HepG2 (cell line): Measurements from ENCODE around the gene FGD2. TPM values are rescaled to one million over a fixed set of nuclear protein-coding genes. Genes with fewer than 3 reads are reported as not detected.

Experiments used
- CENPX ChIP-seq: sonication (generic); formaldehyde crosslinking; IDR thresholded peaks from 2 replicates; pipeline ENCODE4 v1.9.0; 2021; ENCODE audit warnings: mild to moderate bottlenecking, missing genetic modification reagents, moderate library complexity
- DMAP1 ChIP-seq: IDR thresholded peaks from 2 replicates; pipeline ENCODE4 v1.6.1; 2016
- EEA1 ChIP-seq: sonication (generic); formaldehyde crosslinking; IDR thresholded peaks from 2 replicates; pipeline ENCODE4 v1.5.1; 2020; ENCODE audit warnings: mild to moderate bottlenecking, missing genetic modification reagents, borderline replicate concordance
- FOSL1 ChIP-seq: sonication (generic); formaldehyde crosslinking; IDR thresholded peaks from 2 replicates; pipeline ENCODE4 v1.9.0; 2021; ENCODE audit warnings: missing genetic modification reagents, borderline replicate concordance
- GABPB1 ChIP-seq: IDR thresholded peaks from 2 replicates; pipeline ENCODE4 v1.6.1; 2016; ENCODE audit warnings: mild to moderate bottlenecking, missing genetic modification reagents, moderate library complexity, missing compliant biosample characterization
- KAT7 ChIP-seq: IDR thresholded peaks from 2 replicates; pipeline ENCODE4 v1.6.1; 2018; ENCODE audit warnings: borderline replicate concordance, missing compliant biosample characterization
- SIX4 ChIP-seq: sonication (generic); formaldehyde crosslinking; IDR thresholded peaks from 2 replicates; pipeline ENCODE4 v1.4.0; 2020; ENCODE audit warnings: missing genetic modification reagents
- SKI ChIP-seq: fragments of 450-650 bp; IDR thresholded peaks from one replicate; pipeline ENCODE4 v1.6.1; 2018; ENCODE audit warnings: mild to moderate bottlenecking; ENCODE audit not compliant: partially characterized antibody
- SP5 ChIP-seq: IDR thresholded peaks from 2 replicates; pipeline ENCODE4 v1.6.1; 2016; ENCODE audit warnings: low read depth, borderline replicate concordance
- TCF12 ChIP-seq, 2 experiments: fragments of 450-650 bp in 1 of 2; sonication (generic) in 1 of 2; formaldehyde crosslinking in 1 of 2; IDR thresholded peaks; 2 replicates each; pipeline versions ENCODE4 v1.6.1 to v1.8.0; 2017 to 2022; ENCODE audit warnings: antibody characterized with exemption in 1 of 2, mild to moderate bottlenecking in 1 of 2, missing genetic modification reagents in 1 of 2, moderate library complexity in 1 of 2
- TGIF2 ChIP-seq: IDR thresholded peaks from 2 replicates; pipeline ENCODE4 v1.6.1; 2016; ENCODE audit warnings: control low read depth, missing compliant biosample characterization
- TMF1 ChIP-seq: sonication (generic); formaldehyde crosslinking; IDR thresholded peaks from 2 replicates; pipeline ENCODE4 v1.8.1; 2022; ENCODE audit warnings: low read depth, missing genetic modification reagents
- YEATS2 ChIP-seq: sonication (generic); formaldehyde crosslinking; IDR thresholded peaks from 2 replicates; pipeline ENCODE4 v1.4.0; 2020; ENCODE audit warnings: missing genetic modification reagents, borderline replicate concordance
- ZNF121 ChIP-seq: sonication (generic); formaldehyde crosslinking; IDR thresholded peaks from 2 replicates; pipeline ENCODE4 v1.5.0; 2020; ENCODE audit warnings: mild to moderate bottlenecking, missing genetic modification reagents
- ZNF17 ChIP-seq: sonication (generic); formaldehyde crosslinking; IDR thresholded peaks from 2 replicates; pipeline ENCODE4 v1.5.0; 2020; ENCODE audit warnings: mild to moderate bottlenecking, missing genetic modification reagents
- ZNF556 ChIP-seq: sonication (generic); formaldehyde crosslinking; IDR thresholded peaks from 2 replicates; pipeline ENCODE4 v1.4.0; 2020; ENCODE audit warnings: mild to moderate bottlenecking, missing genetic modification reagents, borderline replicate concordance
- ZNF766 ChIP-seq: sonication (generic); formaldehyde crosslinking; IDR thresholded peaks from 2 replicates; pipeline ENCODE4 v1.5.0; 2020; ENCODE audit warnings: missing genetic modification reagents, borderline replicate concordance
- polyA plus RNA-seq, 8 experiments: library from polyadenylated mRNA; depleted of rRNA in 3 of 8; stranded (reverse) in 7 of 8; unstranded in 1 of 8; fragments of >200 nt; fragmentation: Illumina TruSeq in 4 of 8; extraction: Trizol in 4 of 8; gene quantifications; 2 replicates each; pipeline versions ENCODE4 v1.2.1 to v1.2.3, GENCODE V29; 2011 to 2016; ENCODE audit warnings: low read depth in 4 of 8, missing spikeins in 1 of 8, mixed read lengths in 1 of 8; ENCODE audit not compliant: insufficient read depth in 1 of 8
- total RNA-seq, 5 experiments: library from RNA; depleted of rRNA; stranded (reverse); fragments of >200 nt; fragmentation: Illumina TruSeq; extraction: Trizol; gene quantifications; 2 replicates each; pipeline ENCODE4 v1.2.3, GENCODE V29; 2016; ENCODE audit warnings: low read depth in 1 of 5
- TF ChIP-seq, protein P1 (sequence below): sonication (generic); formaldehyde crosslinking; IDR thresholded peaks from 2 replicates; pipeline ENCODE4 v1.4.0; 2020; ENCODE audit warnings: mild to moderate bottlenecking, low read depth, missing genetic modification reagents
- TF ChIP-seq, protein P2 (sequence below): sonication (generic); formaldehyde crosslinking; IDR thresholded peaks from 2 replicates; pipeline ENCODE4 v1.4.0; 2020; ENCODE audit warnings: mild to moderate bottlenecking, missing genetic modification reagents

The FGD2 gene
- total and polyA plus RNA-seq, 2 of the 13 experiments (the other 11 are each of a cell fraction or from before 2014, with no cell fraction given): not detected

DNA sequence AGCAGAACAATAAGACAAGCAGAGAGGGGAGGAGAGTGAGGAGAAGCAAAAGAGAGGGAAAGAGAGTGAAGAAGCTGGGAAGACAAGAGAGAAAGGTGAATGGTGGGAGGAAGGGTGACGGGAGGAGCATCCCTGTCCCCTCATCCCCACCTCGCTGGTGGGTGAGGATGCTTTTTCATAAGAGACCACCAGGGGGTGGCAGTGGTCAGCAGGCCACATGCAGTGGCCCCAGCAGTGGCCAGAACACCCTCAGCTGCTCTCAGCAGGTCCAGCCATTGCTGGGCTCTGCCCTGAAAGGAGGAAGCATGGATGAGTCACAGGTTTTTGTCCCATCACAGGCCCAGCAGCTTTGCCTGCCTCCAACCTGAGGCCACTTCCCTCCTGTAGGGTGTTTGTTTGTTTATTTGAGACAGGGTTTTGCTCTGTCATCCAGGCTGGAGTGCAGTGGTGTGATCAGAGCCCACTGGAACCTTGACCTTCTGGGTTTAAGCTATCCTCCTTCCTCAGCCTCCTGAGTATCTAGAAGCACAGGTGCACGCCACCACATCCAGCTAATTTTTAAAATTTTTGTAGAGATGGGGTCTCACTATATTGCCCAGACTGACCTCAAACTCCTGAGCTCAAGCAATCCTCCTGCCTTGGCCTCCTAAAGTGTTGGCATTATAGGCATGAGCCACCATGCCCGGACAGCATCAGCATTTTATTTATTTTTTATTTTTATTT, 24.0 kb downstream of the FGD2 start (continued):
- TF ChIP-seq, protein P1, sequence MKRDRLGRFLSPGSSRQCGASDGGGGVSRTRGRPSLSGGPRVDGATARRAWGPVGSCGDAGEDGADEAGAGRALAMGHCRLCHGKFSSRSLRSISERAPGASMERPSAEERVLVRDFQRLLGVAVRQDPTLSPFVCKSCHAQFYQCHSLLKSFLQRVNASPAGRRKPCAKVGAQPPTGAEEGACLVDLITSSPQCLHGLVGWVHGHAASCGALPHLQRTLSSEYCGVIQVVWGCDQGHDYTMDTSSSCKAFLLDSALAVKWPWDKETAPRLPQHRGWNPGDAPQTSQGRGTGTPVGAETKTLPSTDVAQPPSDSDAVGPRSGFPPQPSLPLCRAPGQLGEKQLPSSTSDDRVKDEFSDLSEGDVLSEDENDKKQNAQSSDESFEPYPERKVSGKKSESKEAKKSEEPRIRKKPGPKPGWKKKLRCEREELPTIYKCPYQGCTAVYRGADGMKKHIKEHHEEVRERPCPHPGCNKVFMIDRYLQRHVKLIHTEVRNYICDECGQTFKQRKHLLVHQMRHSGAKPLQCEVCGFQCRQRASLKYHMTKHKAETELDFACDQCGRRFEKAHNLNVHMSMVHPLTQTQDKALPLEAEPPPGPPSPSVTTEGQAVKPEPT: no peak
- TF ChIP-seq TCF12 (IDR thresholded peaks at IDR 0.05) (no peak), TCF12 (CRISPR knock-in tag; IDR thresholded peaks at IDR 0.05) (no peak), EEA1 (no peak), ZNF556 (CRISPR knock-in tag) (0 out of 2 replicates have a peak, but pooled peaks have one; percentile 17), SKI (no peak), SIX4 (CRISPR knock-in tag) (0 out of 2 replicates have a peak, but pooled peaks have one; percentile 61), CENPX (no peak), FOSL1 (CRISPR knock-in tag) (no peak; the same call in 1 of the 2 replicates), GABPB1 (peak; percentile 63), YEATS2 (CRISPR knock-in tag) (peak; percentile 70), SP5 (CRISPR knock-in tag) (no peak), ZNF121 (CRISPR knock-in tag) (no peak), ZNF766 (CRISPR knock-in tag) (no peak), DMAP1 (no peak), TGIF2 (peak; percentile 80), TMF1 (CRISPR knock-in tag) (no peak), KAT7 (CRISPR knock-in tag) (peak; percentile 58; the same call in 1 of the 2 replicates), ZNF17 (CRISPR knock-in tag) (no peak)
- TF ChIP-seq, protein P2, sequence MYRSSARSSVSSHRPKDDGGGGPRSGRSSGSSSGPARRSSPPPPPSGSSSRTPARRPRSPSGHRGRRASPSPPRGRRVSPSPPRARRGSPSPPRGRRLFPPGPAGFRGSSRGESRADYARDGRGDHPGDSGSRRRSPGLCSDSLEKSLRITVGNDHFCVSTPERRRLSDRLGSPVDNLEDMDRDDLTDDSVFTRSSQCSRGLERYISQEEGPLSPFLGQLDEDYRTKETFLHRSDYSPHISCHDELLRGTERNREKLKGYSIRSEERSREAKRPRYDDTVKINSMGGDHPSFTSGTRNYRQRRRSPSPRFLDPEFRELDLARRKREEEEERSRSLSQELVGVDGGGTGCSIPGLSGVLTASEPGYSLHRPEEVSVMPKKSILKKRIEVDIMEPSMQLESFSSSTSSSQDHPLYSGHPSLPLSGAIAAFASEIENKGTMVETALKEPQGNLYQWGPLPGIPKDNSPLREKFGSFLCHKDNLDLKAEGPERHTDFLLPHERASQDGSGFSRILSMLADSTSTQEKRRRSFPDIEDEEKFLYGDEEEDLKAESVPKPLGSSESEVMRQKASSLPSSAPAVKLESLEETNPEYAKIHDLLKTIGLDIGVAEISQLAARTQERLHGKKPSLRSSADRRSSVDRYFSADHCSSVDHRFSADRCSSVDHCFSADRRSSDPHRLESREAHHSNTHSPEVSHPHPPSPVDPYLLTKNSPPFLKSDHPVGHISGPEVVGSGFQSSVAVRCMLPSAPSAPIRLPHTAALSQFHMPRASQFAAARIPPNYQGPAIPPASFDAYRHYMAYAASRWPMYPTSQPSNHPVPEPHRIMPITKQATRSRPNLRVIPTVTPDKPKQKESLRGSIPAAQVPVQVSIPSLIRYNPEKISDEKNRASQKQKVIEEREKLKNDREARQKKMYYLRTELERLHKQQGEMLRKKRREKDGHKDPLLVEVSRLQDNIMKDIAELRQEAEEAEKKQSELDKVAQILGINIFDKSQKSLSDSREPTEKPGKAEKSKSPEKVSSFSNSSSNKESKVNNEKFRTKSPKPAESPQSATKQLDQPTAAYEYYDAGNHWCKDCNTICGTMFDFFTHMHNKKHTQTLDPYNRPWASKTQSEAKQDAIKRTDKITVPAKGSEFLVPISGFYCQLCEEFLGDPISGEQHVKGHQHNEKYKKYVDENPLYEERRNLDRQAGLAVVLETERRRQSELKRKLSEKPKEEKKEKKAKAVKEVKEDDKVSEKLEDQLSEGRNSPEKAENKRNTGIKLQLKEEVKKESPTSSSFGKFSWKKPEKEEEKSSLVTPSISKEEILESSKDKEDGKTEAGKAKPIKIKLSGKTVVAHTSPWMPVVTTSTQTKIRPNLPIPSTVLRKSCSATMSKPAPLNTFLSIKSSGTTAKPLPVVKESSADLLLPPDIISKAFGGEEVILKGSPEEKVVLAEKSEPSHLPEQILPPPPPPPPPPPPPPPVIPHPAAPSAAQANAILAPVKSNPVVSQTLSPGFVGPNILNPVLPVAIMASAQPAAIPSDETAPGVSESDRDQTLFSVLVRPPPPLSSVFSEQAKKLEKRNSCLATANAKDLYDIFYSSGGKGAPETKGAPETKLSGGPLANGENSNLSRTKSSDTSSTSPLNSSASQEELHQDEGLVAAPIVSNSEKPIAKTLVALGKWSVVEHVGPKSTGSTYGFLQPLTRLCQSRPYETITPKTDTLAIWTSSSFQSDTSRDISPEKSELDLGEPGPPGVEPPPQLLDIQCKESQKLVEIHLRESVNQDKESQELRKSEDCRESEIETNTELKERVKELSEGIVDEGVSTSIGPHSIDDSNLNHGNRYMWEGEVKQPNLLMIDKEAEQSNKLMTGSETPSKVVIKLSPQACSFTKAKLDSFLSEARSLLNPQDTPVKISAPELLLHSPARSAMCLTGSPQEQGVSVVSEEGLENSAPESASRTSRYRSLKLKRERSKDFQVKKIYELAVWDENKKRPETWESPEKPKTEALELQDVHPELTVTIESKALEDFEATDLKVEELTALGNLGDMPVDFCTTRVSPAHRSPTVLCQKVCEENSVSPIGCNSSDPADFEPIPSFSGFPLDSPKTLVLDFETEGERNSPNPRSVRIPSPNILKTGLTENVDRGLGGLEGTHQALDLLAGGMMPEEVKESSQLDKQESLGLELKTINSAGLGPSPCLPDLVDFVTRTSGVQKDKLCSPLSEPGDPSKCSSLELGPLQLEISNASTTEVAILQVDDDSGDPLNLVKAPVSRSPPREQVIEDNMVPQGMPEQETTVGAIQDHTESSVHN (CRISPR knock-in tag): no peak
